ENCODE measurements around the gene NFYA. TPM values are rescaled to one million over a fixed set of nuclear protein-coding genes. Genes with fewer than 3 reads are reported as not detected.

NFYA gene
- total RNA-seq, 2 experiments from 2014 or later: 23.5 to 47.9 TPM

GRCh38 chr6:41063884-41064285 is 8.9 kb upstream of the NFYA start:
- POLR2A ChIA-PET: interaction anchor here (1.1 kb wide), 1 partner anchor 9 kb away, joined by 3 read pairs; no protein-coding TSS in a partner anchor
- 0 out of 2 replicates have a peak, but pooled peaks cover 6% of the 10 kb centered on the region for H4K20me1 ChIP-seq (ENCODE audit: insufficient read depth, low read length)
- H3K36me3 ChIP-seq (ENCODE audit: insufficient read depth, low read length): peaks cover 45% of the 10 kb centered on the region
- intact Hi-C loops (cut with micrococcal nuclease; ENCODE audit: unreplicated experiment): no loop called here
- H3K79me2 ChIP-seq (ENCODE audit: insufficient read depth, low read depth, low read length): no peaks in the 10 kb centered on the region
- TF ChIP-seq, protein P1, sequence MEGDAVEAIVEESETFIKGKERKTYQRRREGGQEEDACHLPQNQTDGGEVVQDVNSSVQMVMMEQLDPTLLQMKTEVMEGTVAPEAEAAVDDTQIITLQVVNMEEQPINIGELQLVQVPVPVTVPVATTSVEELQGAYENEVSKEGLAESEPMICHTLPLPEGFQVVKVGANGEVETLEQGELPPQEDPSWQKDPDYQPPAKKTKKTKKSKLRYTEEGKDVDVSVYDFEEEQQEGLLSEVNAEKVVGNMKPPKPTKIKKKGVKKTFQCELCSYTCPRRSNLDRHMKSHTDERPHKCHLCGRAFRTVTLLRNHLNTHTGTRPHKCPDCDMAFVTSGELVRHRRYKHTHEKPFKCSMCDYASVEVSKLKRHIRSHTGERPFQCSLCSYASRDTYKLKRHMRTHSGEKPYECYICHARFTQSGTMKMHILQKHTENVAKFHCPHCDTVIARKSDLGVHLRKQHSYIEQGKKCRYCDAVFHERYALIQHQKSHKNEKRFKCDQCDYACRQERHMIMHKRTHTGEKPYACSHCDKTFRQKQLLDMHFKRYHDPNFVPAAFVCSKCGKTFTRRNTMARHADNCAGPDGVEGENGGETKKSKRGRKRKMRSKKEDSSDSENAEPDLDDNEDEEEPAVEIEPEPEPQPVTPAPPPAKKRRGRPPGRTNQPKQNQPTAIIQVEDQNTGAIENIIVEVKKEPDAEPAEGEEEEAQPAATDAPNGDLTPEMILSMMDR (conservative IDR thresholded peaks at IDR 0.05; ENCODE audit: low read length): no peak
- no peak for TF ChIP-seq EZH2phosphoT487 (IDR thresholded peaks at IDR 0.05; ENCODE audit: borderline replicate concordance, low read depth, low read length)
- BruUV-seq (replicated peaks): no TSS peak
- no peak overlapping the region for H3K27ac ChIP-seq (ENCODE audit: low read depth, low read length, poor library complexity, severe bottlenecking)
- no peak overlapping the region for H3K4me3 ChIP-seq (ENCODE audit: low read depth, low read length, poor library complexity, severe bottlenecking)
- no peaks in the 10 kb centered on the region for H3K9me2 ChIP-seq (ENCODE audit: insufficient read depth, low read length)
- CTCF ChIA-PET (ENCODE audit: unreplicated experiment): no interaction called here
- H3K4me1 ChIP-seq (ENCODE audit: insufficient read depth, low read length, poor library complexity, severe bottlenecking): peaks cover 6% of the 10 kb centered on the region
- no peak for DNase-seq (ENCODE audit: low spot score)
- H3K9me3 ChIP-seq (ENCODE audit: low read length): no peaks in the 10 kb centered on the region
- H3K4me2 ChIP-seq (ENCODE audit: low read length): no peak overlapping the region
- H2AFZ ChIP-seq (ENCODE audit: low read length): no peak overlapping the region

- Histone ChIP-seq H3K4me2 (ENCODE audit: low read length) (no peak overlapping the region), H3K9me3 (ENCODE audit: low read length) (no peaks in the 10 kb centered on the region), H3K36me3 (ENCODE audit: insufficient read depth, low read length) (peaks cover 54% of the 10 kb centered on the region), H3K27ac (ENCODE audit: low read depth, low read length, poor library complexity, severe bottlenecking) (no peak overlapping the region), H3K4me1 (ENCODE audit: insufficient read depth, low read length, poor library complexity, severe bottlenecking) (peaks cover 6% of the 10 kb centered on the region), H3K4me3 (ENCODE audit: low read depth, low read length, poor library complexity, severe bottlenecking) (no peak overlapping the region), H3K79me2 (ENCODE audit: insufficient read depth, low read depth, low read length) (no peaks in the 10 kb centered on the region), H2AFZ (ENCODE audit: low read length) (no peak overlapping the region), H4K20me1 (ENCODE audit: insufficient read depth, low read length) (0 out of 2 replicates have a peak, but pooled peaks cover 6% of the 10 kb centered on the region), H3K9me2 (ENCODE audit: insufficient read depth, low read length) (no peaks in the 10 kb centered on the region)
- no peak for DNase-seq (ENCODE audit: low spot score)
- intact Hi-C loops (cut with micrococcal nuclease; ENCODE audit: unreplicated experiment): no loop called here
- no peak for TF ChIP-seq EZH2phosphoT487 (IDR thresholded peaks at IDR 0.05; ENCODE audit: borderline replicate concordance, low read depth, low read length)
- TF ChIP-seq, protein P1 (conservative IDR thresholded peaks at IDR 0.05; ENCODE audit: low read length): no peak
- BruUV-seq (replicated peaks): no TSS peak
- CTCF ChIA-PET (ENCODE audit: unreplicated experiment): no interaction called here
- POLR2A ChIA-PET: interaction anchor here (1.1 kb wide), 1 partner anchor 10 kb away, joined by 3 read pairs; no protein-coding TSS in a partner anchor
These were observed 7.9 kb upstream of the NFYA start for GRCh38 chr6:41064841-41065240.

- Histone ChIP-seq H3K27ac (ENCODE audit: low read depth, low read length, poor library complexity, severe bottlenecking) (no peak overlapping the region), H3K36me3 (ENCODE audit: insufficient read depth, low read length) (peaks cover 58% of the 10 kb centered on the region), H3K4me2 (ENCODE audit: low read length) (no peak overlapping the region), H3K9me2 (ENCODE audit: insufficient read depth, low read length) (no peaks in the 10 kb centered on the region), H3K4me3 (ENCODE audit: low read depth, low read length, poor library complexity, severe bottlenecking) (no peak overlapping the region), H3K9me3 (ENCODE audit: low read length) (no peaks in the 10 kb centered on the region), H3K4me1 (ENCODE audit: insufficient read depth, low read length, poor library complexity, severe bottlenecking) (peaks cover 4% of the 10 kb centered on the region), H4K20me1 (ENCODE audit: insufficient read depth, low read length) (0 out of 2 replicates have a peak, but pooled peaks cover 6% of the 10 kb centered on the region), H2AFZ (ENCODE audit: low read length) (no peak overlapping the region), H3K79me2 (ENCODE audit: insufficient read depth, low read depth, low read length) (peaks cover 5% of the 10 kb centered on the region; the same call in 1 of the 2 replicates)
- BruUV-seq (replicated peaks): no TSS peak
- TF ChIP-seq EZH2phosphoT487 (IDR thresholded peaks at IDR 0.05; ENCODE audit: borderline replicate concordance, low read depth, low read length): no peak
- TF ChIP-seq, protein P1 (conservative IDR thresholded peaks at IDR 0.05; ENCODE audit: low read length): no peak
- POLR2A ChIA-PET: no interaction called here
- CTCF ChIA-PET (ENCODE audit: unreplicated experiment): interaction anchor here (0.8 kb wide), 1 partner anchor 10 kb away, joined by 3 read pairs; no protein-coding TSS in a partner anchor
- intact Hi-C loops (cut with micrococcal nuclease; ENCODE audit: unreplicated experiment): loop anchor here (2.0 kb wide), 1 partner anchor 59 kb away; no protein-coding TSS in a partner anchor
- DNase-seq (ENCODE audit: low spot score): no peak
These were observed 7.2 kb upstream of the NFYA start for GRCh38 chr6:41065550-41066026.

Data from OCI-LY7 (cell line).